Ishikawa (cell line): ENCODE measurements around the gene SRY.

Experiments used
- CEBPB ChIP-seq: IDR thresholded peaks from 2 replicates; pipeline ENCODE4 v1.6.1; 2012
- EP300 ChIP-seq: IDR thresholded peaks from 2 replicates; pipeline ENCODE4 v1.6.1; 2012; ENCODE audit warnings: borderline replicate concordance
- MAX ChIP-seq: IDR thresholded peaks from 2 replicates; pipeline ENCODE4 v1.6.1; 2012
- TAF1 ChIP-seq: IDR thresholded peaks from 2 replicates; pipeline ENCODE4 v1.6.1; 2012; ENCODE audit warnings: low read depth, mild to moderate bottlenecking
- TCF12 ChIP-seq: IDR thresholded peaks from 2 replicates; pipeline ENCODE4 v1.6.1; 2012; ENCODE audit warnings: low read depth
- YY1 ChIP-seq: IDR thresholded peaks from 2 replicates; pipeline ENCODE4 v1.6.1; 2012; ENCODE audit warnings: low read depth
- ZBTB7A ChIP-seq: IDR thresholded peaks from 2 replicates; pipeline ENCODE4 v1.6.1; 2012; ENCODE audit warnings: low read depth

- no peak for TF ChIP-seq MAX
- TF ChIP-seq CEBPB = no peak
- no peak for TF ChIP-seq TCF12
- TF ChIP-seq EP300 = no peak
- no peak for TF ChIP-seq ZBTB7A
- no peak for TF ChIP-seq TAF1
- TF ChIP-seq YY1 = no peak
These were observed 47.7 kb upstream of the SRY start for GRCh38 chrY:2835230-2835629.
